Measurements from ENCODE around the gene RAB3GAP2. TPM values are rescaled to one million over a fixed set of nuclear protein-coding genes. Genes with fewer than 3 reads are reported as not detected.
"Not testable (repeated sequence)": the region's sequence is repeated elsewhere in the genome, so short reads cannot be mapped to it uniquely, and the experiment has no call there.

RAB3GAP2 gene
- total RNA-seq, 3 donors from 2014 or later (not counting 1 experiment from before 2014, with no cell fraction given) = 47.3 to 52.7 (median 51.5) TPM

DNA sequence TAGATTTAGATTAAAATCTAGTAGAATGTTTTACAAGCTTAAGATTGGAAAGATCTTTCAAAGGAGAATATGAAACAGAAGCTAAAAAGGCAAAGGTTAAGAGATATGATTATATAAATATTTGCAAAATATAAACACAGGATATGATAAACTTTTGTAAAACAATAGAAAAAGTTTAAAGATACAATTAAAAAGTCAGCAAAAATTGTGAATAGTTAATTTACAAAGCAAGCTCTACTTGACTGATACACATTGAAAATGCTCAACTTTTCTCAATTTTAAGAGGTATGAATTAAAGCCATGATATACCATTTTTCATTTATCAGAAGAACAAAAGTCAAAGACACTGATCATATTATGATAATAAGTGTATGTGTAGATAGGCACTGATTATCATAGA lies 21.0 kb downstream of the RAB3GAP2 start:
- no peaks in the 10 kb centered on the region for H3K27me3 Mint-ChIP-seq (ENCODE audit: low read depth in 2 of 2)
- no peak overlapping the region for H3K27ac Mint-ChIP-seq
- Histone ChIP-seq H3K36me3 (ENCODE audit: control insufficient read depth, insufficient read depth, low read length) (peaks cover 11% of the 10 kb centered on the region), H3K27ac (ENCODE audit: low read length) (no peak overlapping the region), H3K4me1 (ENCODE audit: control insufficient read depth, insufficient read depth, low read length) (no peaks in the 10 kb centered on the region), H3K27me3 (ENCODE audit: control insufficient read depth, insufficient read depth, low read length) (no peaks in the 10 kb centered on the region), H3K9me3 (ENCODE audit: control insufficient read depth, insufficient read depth, low read length) (peaks cover 15% of the 10 kb centered on the region), H3K4me3 (ENCODE audit: low read length) (no peak overlapping the region)
- peaks cover 22 to 25% of the 10 kb centered on the region in 2 donors for H3K4me1 Mint-ChIP-seq
- TF ChIP-seq, protein P1, sequence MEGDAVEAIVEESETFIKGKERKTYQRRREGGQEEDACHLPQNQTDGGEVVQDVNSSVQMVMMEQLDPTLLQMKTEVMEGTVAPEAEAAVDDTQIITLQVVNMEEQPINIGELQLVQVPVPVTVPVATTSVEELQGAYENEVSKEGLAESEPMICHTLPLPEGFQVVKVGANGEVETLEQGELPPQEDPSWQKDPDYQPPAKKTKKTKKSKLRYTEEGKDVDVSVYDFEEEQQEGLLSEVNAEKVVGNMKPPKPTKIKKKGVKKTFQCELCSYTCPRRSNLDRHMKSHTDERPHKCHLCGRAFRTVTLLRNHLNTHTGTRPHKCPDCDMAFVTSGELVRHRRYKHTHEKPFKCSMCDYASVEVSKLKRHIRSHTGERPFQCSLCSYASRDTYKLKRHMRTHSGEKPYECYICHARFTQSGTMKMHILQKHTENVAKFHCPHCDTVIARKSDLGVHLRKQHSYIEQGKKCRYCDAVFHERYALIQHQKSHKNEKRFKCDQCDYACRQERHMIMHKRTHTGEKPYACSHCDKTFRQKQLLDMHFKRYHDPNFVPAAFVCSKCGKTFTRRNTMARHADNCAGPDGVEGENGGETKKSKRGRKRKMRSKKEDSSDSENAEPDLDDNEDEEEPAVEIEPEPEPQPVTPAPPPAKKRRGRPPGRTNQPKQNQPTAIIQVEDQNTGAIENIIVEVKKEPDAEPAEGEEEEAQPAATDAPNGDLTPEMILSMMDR (IDR thresholded peaks at IDR 0.05) = no peak
- intact Hi-C loops (cut with micrococcal nuclease) = no loop called here
- peaks cover 6% of the 10 kb centered on the region for H3K36me3 Mint-ChIP-seq
- peaks cover 0 to 5% of the 10 kb centered on the region in 2 donors for H3K9me3 Mint-ChIP-seq
- no peak for ATAC-seq
- no peak overlapping the region for H3K4me3 Mint-ChIP-seq
- DNase-seq = no peak

DNA sequence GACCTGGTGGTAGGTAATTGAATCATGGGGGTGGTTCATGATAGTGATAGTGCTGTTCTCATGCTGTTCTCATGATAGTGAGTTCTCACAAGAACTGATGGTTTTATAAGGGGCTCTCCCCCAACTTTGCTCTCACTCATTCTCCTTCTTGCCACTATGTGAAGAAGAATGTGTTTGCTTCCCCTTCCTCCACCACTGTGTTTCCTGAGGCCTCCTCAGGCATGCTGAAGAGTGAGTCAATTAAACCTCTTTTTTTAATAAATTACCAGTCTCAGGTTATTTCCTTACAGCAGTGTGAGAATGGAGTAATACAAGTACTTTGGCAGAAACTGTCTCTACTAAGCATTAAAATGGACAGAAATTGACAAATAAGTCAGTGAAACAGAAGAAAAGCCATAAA lies 21.6 kb downstream of the RAB3GAP2 start:
- TF ChIP-seq, protein P1 (IDR thresholded peaks at IDR 0.05) = no peak
- H3K27ac Mint-ChIP-seq = peak overlapping the region in 1 of 2 donors; percentile 10
- H3K9me3 Mint-ChIP-seq = peaks cover 0 to 5% of the 10 kb centered on the region in 2 donors
- H3K36me3 Mint-ChIP-seq = peaks cover 6% of the 10 kb centered on the region
- Histone ChIP-seq H3K27me3 (ENCODE audit: control insufficient read depth, insufficient read depth, low read length) (no peaks in the 10 kb centered on the region), H3K4me3 (ENCODE audit: low read length) (no peak overlapping the region), H3K27ac (ENCODE audit: low read length) (no peak overlapping the region), H3K36me3 (ENCODE audit: control insufficient read depth, insufficient read depth, low read length) (peaks cover 11% of the 10 kb centered on the region), H3K9me3 (ENCODE audit: control insufficient read depth, insufficient read depth, low read length) (peaks cover 15% of the 10 kb centered on the region), H3K4me1 (ENCODE audit: control insufficient read depth, insufficient read depth, low read length) (no peaks in the 10 kb centered on the region)
- no peak overlapping the region for H3K4me3 Mint-ChIP-seq
- intact Hi-C loops (cut with micrococcal nuclease) = no loop called here
- peaks cover 19 to 20% of the 10 kb centered on the region in 2 donors for H3K4me1 Mint-ChIP-seq
- no peak for DNase-seq
- no peak for ATAC-seq
- no peaks in the 10 kb centered on the region for H3K27me3 Mint-ChIP-seq (ENCODE audit: low read depth in 2 of 2)

DNA sequence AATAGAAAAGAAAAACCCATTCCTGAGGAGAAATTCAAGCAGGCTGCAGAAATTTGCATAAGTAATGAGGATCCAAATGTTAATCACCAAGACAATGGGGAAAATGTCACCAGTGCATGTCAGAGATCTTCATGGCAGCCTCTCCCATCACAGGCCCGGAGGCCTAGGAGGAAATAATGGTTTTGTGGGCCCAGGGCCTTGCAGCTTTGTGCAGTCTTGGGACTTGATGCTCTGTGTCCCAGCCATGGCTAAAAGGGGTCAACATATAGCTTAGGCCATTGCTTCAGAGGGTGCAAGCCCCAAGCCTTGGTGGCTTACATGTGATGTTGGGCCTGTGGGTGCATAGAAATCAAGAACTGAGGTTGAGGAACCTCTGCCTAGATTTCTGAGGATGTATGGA lies 22.7 kb downstream of the RAB3GAP2 start:
- TF ChIP-seq, protein P1 (IDR thresholded peaks at IDR 0.05) = no peak
- intact Hi-C loops (cut with micrococcal nuclease) = no loop called here
- no peak for ATAC-seq
- Mint-ChIP-seq H3K36me3 (peaks cover 6% of the 10 kb centered on the region), H3K9me3 (peaks cover 0 to 8% of the 10 kb centered on the region in 2 donors), H3K27ac (no peak overlapping the region), H3K27me3 (ENCODE audit: low read depth in 2 of 2) (no peaks in the 10 kb centered on the region), H3K4me1 (peaks cover 15 to 19% of the 10 kb centered on the region in 2 donors), H3K4me3 (no peak overlapping the region)
- Histone ChIP-seq H3K36me3 (ENCODE audit: control insufficient read depth, insufficient read depth, low read length) (peaks cover 11% of the 10 kb centered on the region), H3K4me1 (ENCODE audit: control insufficient read depth, insufficient read depth, low read length) (no peaks in the 10 kb centered on the region), H3K27ac (ENCODE audit: low read length) (no peak overlapping the region), H3K4me3 (ENCODE audit: low read length) (no peak overlapping the region), H3K9me3 (ENCODE audit: control insufficient read depth, insufficient read depth, low read length) (peaks cover 15% of the 10 kb centered on the region), H3K27me3 (ENCODE audit: control insufficient read depth, insufficient read depth, low read length) (no peaks in the 10 kb centered on the region)
- WGBS (ENCODE audit: insufficient coverage) = 100% methylated on average over 1 of the region's 1 CpG
- DNase-seq = no peak

DNA sequence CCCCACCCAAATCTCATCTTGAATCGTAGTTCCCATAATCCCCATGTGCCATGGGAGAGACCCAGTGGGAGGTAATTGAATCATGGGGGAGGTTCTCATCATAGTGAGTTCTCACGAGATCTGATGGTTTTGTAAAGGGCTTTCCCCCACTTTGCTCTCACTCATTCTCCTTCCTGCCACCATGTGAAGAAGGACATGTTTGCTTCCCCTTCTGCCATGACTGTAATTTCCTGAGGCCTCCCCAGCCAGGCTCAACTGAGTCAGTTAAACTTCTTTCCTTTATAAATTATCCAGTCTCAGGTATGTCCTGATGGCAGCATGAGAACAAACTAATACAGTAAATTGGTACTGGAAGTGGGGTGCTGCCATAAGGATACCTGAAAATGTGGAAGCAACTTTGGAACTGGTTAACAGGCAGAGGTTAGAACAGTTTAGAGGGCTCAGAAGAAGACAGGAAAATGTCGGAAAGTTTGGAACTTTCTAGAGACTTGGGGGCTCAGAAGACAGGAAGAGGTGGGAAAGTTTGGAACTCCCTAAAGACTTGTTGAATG lies 23.5 kb downstream of the RAB3GAP2 start:
- H3K4me3 ChIP-seq (ENCODE audit: low read length); DNase-seq; H3K36me3 Mint-ChIP-seq; H3K9me3 Mint-ChIP-seq; H3K4me3 Mint-ChIP-seq; H3K27me3 Mint-ChIP-seq (ENCODE audit: low read depth in 2 of 2); H3K27ac ChIP-seq (ENCODE audit: low read length); H3K27me3 ChIP-seq (ENCODE audit: control insufficient read depth, insufficient read depth, low read length); H3K4me1 ChIP-seq (ENCODE audit: control insufficient read depth, insufficient read depth, low read length); intact Hi-C loops (cut with micrococcal nuclease); H3K27ac Mint-ChIP-seq; ATAC-seq: not testable (repeated sequence)
- peaks cover 21 to 26% of the 10 kb centered on the region in 2 donors for H3K4me1 Mint-ChIP-seq
- H3K9me3 ChIP-seq (ENCODE audit: control insufficient read depth, insufficient read depth, low read length) = peaks cover 15% of the 10 kb centered on the region
- H3K36me3 ChIP-seq (ENCODE audit: control insufficient read depth, insufficient read depth, low read length) = peaks cover 11% of the 10 kb centered on the region
- 97% methylated on average over 2 of the region's 3 CpGs for WGBS (ENCODE audit: insufficient coverage)

DNA sequence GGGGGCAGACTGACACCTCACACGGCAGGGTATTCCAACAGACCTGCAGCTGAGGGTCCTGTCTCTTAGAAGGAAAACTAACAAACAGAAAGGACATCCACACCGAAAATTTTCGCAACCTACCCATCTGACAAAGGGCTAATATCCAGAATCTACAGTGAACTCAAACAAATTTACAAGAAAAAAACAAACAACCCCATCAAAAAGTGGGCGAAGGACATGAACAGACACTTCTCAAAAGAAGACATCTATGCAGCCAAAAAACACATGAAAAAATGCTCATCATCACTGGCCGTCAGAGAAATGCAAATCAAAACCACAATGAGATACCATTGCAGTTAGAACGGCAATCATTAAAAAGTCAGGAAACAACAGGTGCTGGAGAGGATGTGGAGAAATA lies 26.4 kb downstream of the RAB3GAP2 start:
- H3K36me3 ChIP-seq (ENCODE audit: control insufficient read depth, insufficient read depth, low read length); H3K27ac Mint-ChIP-seq; H3K27ac ChIP-seq (ENCODE audit: low read length); H3K4me3 Mint-ChIP-seq; ATAC-seq; H3K4me1 ChIP-seq (ENCODE audit: control insufficient read depth, insufficient read depth, low read length); DNase-seq; intact Hi-C loops (cut with micrococcal nuclease); H3K27me3 Mint-ChIP-seq (ENCODE audit: low read depth in 2 of 2); H3K36me3 Mint-ChIP-seq; H3K27me3 ChIP-seq (ENCODE audit: control insufficient read depth, insufficient read depth, low read length); H3K9me3 Mint-ChIP-seq; H3K4me3 ChIP-seq (ENCODE audit: low read length): not testable (repeated sequence)
- 90% methylated on average over 3 of the region's 6 CpGs for WGBS (ENCODE audit: insufficient coverage)
- peaks cover 28 to 34% of the 10 kb centered on the region in 2 donors for H3K4me1 Mint-ChIP-seq
- peaks cover 15% of the 10 kb centered on the region for H3K9me3 ChIP-seq (ENCODE audit: control insufficient read depth, insufficient read depth, low read length)
